Activated T-helper 2 cell treated with anti-CD3 and anti-CD28 coated beads, Interferon-gamma antibody, Interleukin-2, Interleukin-4, amounts not matched to agents 10 μg/mL and 5 μg/mL and 100 μg/mL, durations not matched to agents 14 hours and 24 hours and 36 hours (primary cell): ENCODE data around the gene DCAKD. TPM values are rescaled to one million over a fixed set of nuclear protein-coding genes. Genes with fewer than 3 reads are reported as not detected.

ENCODE experiments used
- DNase-seq: peaks from one replicate; pipeline ENCODE4 v3.0.0; 2021; ENCODE audit warnings: low spot score
- H3K27ac Mint-ChIP-seq: one replicate; pipeline ENCODE4 v1.8.0; 2021; ENCODE audit warnings: mixed read lengths
- H3K27me3 Mint-ChIP-seq: one replicate; pipeline ENCODE4 v1.8.0; 2021; ENCODE audit warnings: low read depth, mixed read lengths
- H3K36me3 Mint-ChIP-seq: one replicate; pipeline ENCODE4 v1.8.0; 2021; ENCODE audit warnings: low read depth, mixed read lengths
- H3K4me1 Mint-ChIP-seq: one replicate; pipeline ENCODE4 v1.8.0; 2021; ENCODE audit warnings: low read depth, mixed read lengths
- H3K4me3 Mint-ChIP-seq: one replicate; pipeline ENCODE4 v1.8.0; 2021; ENCODE audit warnings: low read depth, mild to moderate bottlenecking, moderate library complexity, mixed read lengths
- H3K9me3 Mint-ChIP-seq: one replicate; pipeline ENCODE4 v1.8.0; 2021; ENCODE audit warnings: mixed read lengths
- intact Hi-C: fragments of 100-400 bp; cut with micrococcal nuclease; formaldehyde crosslinking; loops from one replicate; pipeline ENCODE4 v1.15.1; 2023
- total RNA-seq: library from RNA; stranded (reverse); gene quantifications from 2 replicates; pipeline ENCODE4 v1.2.3, GENCODE V29; 2022

DCAKD gene
- total RNA-seq, 1 donor from 2014 or later: 30.0 TPM

GRCh38 chr17:45001310-45001709, 50.1 kb downstream of the DCAKD start:
- no peak overlapping the region for H3K4me3 Mint-ChIP-seq

GRCh38 chr17:44999433-44999832, 52.0 kb downstream of the DCAKD start:
- Mint-ChIP-seq H3K4me1 (peaks cover 2% of the 10 kb centered on the region), H3K36me3 (no peaks in the 10 kb centered on the region)

More at GRCh38 chr17:45001310-45001709, 50.1 kb downstream of the DCAKD start:
- Mint-ChIP-seq H3K27me3 (peaks cover 13% of the 10 kb centered on the region), H3K36me3 (no peaks in the 10 kb centered on the region), H3K9me3 (no peaks in the 10 kb centered on the region), H3K27ac (no peak overlapping the region), H3K4me1 (peaks cover 2% of the 10 kb centered on the region)
- DNase-seq: no peak
- intact Hi-C loops: no loop called here

GRCh38 chr17:44998646-44999045, 52.8 kb downstream of the DCAKD start:
- Mint-ChIP-seq H3K36me3 (no peaks in the 10 kb centered on the region), H3K27ac (no peak overlapping the region), H3K4me1 (peaks cover 2% of the 10 kb centered on the region), H3K4me3 (no peak overlapping the region), H3K9me3 (no peaks in the 10 kb centered on the region), H3K27me3 (peaks cover 19% of the 10 kb centered on the region)
- DNase-seq: no peak
- intact Hi-C loops: no loop called here

More at GRCh38 chr17:44999433-44999832, 52.0 kb downstream of the DCAKD start:
- Mint-ChIP-seq H3K27me3 (peaks cover 17% of the 10 kb centered on the region), H3K9me3 (no peaks in the 10 kb centered on the region), H3K4me3 (no peak overlapping the region), H3K27ac (no peak overlapping the region)
- no peak for DNase-seq
- intact Hi-C loops: no loop called here

GRCh38 chr17:44997733-44998520, 53.5 kb downstream of the DCAKD start:
- Mint-ChIP-seq H3K27ac (no peak overlapping the region), H3K4me1 (peaks cover 2% of the 10 kb centered on the region), H3K36me3 (no peaks in the 10 kb centered on the region), H3K4me3 (no peak overlapping the region), H3K27me3 (peaks cover 19% of the 10 kb centered on the region), H3K9me3 (no peaks in the 10 kb centered on the region)
- intact Hi-C loops: no loop called here
- DNase-seq: no peak

GRCh38 chr17:44996304-44996703, 55.1 kb downstream of the DCAKD start:
- Mint-ChIP-seq H3K4me1 (peaks cover 2% of the 10 kb centered on the region), H3K36me3 (no peaks in the 10 kb centered on the region), H3K27me3 (peaks cover 21% of the 10 kb centered on the region), H3K27ac (no peak overlapping the region), H3K4me3 (no peak overlapping the region), H3K9me3 (no peaks in the 10 kb centered on the region)
- intact Hi-C loops: no loop called here
- DNase-seq: no peak

GRCh38 chr17:44995436-44996001, 55.9 kb downstream of the DCAKD start:
- H3K36me3 Mint-ChIP-seq: no peaks in the 10 kb centered on the region
- intact Hi-C loops: no loop called here
- H3K4me1 Mint-ChIP-seq: peaks cover 2% of the 10 kb centered on the region
- DNase-seq: no peak
- no peak overlapping the region for H3K27ac Mint-ChIP-seq
- H3K27me3 Mint-ChIP-seq: peaks cover 18% of the 10 kb centered on the region
- no peaks in the 10 kb centered on the region for H3K9me3 Mint-ChIP-seq
- H3K4me3 Mint-ChIP-seq: no peak overlapping the region

GRCh38 chr17:44992242-44992939, 59.0 kb downstream of the DCAKD start:
- Mint-ChIP-seq H3K27ac (no peak overlapping the region), H3K36me3 (no peaks in the 10 kb centered on the region), H3K4me3 (no peak overlapping the region), H3K9me3 (no peaks in the 10 kb centered on the region), H3K27me3 (peaks cover 36% of the 10 kb centered on the region), H3K4me1 (no peaks in the 10 kb centered on the region)
- no peak for DNase-seq
- intact Hi-C loops: no loop called here

- H3K4me1 Mint-ChIP-seq: no peaks in the 10 kb centered on the region
- no peak overlapping the region for H3K27ac Mint-ChIP-seq
- no peaks in the 10 kb centered on the region for H3K36me3 Mint-ChIP-seq
- DNase-seq: no peak
- intact Hi-C loops: no loop called here
- peaks cover 36% of the 10 kb centered on the region for H3K27me3 Mint-ChIP-seq
- no peak overlapping the region for H3K4me3 Mint-ChIP-seq
- H3K9me3 Mint-ChIP-seq: no peaks in the 10 kb centered on the region
These were observed 60.4 kb downstream of the DCAKD start for GRCh38 chr17:44990994-44991393.

- no peak for DNase-seq
- intact Hi-C loops: no loop called here
- Mint-ChIP-seq H3K4me1 (no peaks in the 10 kb centered on the region), H3K27me3 (peaks cover 37% of the 10 kb centered on the region), H3K36me3 (no peaks in the 10 kb centered on the region), H3K27ac (no peak overlapping the region), H3K9me3 (peaks cover 4% of the 10 kb centered on the region), H3K4me3 (no peak overlapping the region)
These were observed 61.8 kb downstream of the DCAKD start for GRCh38 chr17:44989552-44990138.

GRCh38 chr17:44988044-44988942, 63.1 kb downstream of the DCAKD start:
- DNase-seq: no peak
- H3K27me3 Mint-ChIP-seq: peaks cover 34% of the 10 kb centered on the region
- no peak overlapping the region for H3K27ac Mint-ChIP-seq
- no peaks in the 10 kb centered on the region for H3K36me3 Mint-ChIP-seq
- intact Hi-C loops: no loop called here
- H3K4me1 Mint-ChIP-seq: no peaks in the 10 kb centered on the region
- no peak overlapping the region for H3K4me3 Mint-ChIP-seq
- peaks cover 4% of the 10 kb centered on the region for H3K9me3 Mint-ChIP-seq

- peaks cover 43% of the 10 kb centered on the region for H3K27me3 Mint-ChIP-seq
- H3K36me3 Mint-ChIP-seq: no peaks in the 10 kb centered on the region
- no peak for DNase-seq
- H3K27ac Mint-ChIP-seq: no peak overlapping the region
- H3K4me1 Mint-ChIP-seq: no peaks in the 10 kb centered on the region
- no peak overlapping the region for H3K4me3 Mint-ChIP-seq
- intact Hi-C loops: no loop called here
- peaks cover 4% of the 10 kb centered on the region for H3K9me3 Mint-ChIP-seq
These were observed 67.9 kb downstream of the DCAKD start for GRCh38 chr17:44983563-44983962.

- Mint-ChIP-seq H3K4me3 (no peak overlapping the region), H3K9me3 (peaks cover 4% of the 10 kb centered on the region), H3K27ac (no peak overlapping the region), H3K36me3 (no peaks in the 10 kb centered on the region), H3K27me3 (peaks cover 39% of the 10 kb centered on the region), H3K4me1 (no peaks in the 10 kb centered on the region)
- intact Hi-C loops: no loop called here
- no peak for DNase-seq
These were observed 69.2 kb downstream of the DCAKD start for GRCh38 chr17:44982113-44982702.
